OCI-LY3 (cell line): ENCODE results near the gene PINLYP.

Experiments
- H2AFZ ChIP-seq: fragments of 200-600, 300-600 bp; shearing (Covaris generic); 2 replicates; pipeline ENCODE4 v1.6.0; 2014; ENCODE audit warnings: antibody characterized with exemption, low read depth, low read length
- H3K27ac ChIP-seq: fragments of 200-600, 300-600 bp; sonication (generic); 2 replicates; pipeline ENCODE4 v1.5.1; 2014; ENCODE audit warnings: mild to moderate bottlenecking, low read length, moderate library complexity, mixed read lengths
- H3K27me3 ChIP-seq: fragments of 200-600, 300-600 bp; sonication (generic); 2 replicates; pipeline ENCODE4 v1.6.1; 2014; ENCODE audit warnings: low read depth, low read length, mixed read lengths
- H3K36me3 ChIP-seq: fragments of 200-600, 300-600 bp; sonication (generic); replicated peaks from 2 replicates; pipeline ENCODE3; 2014; ENCODE audit warnings: low read depth, low read length, mixed read lengths
- H3K4me1 ChIP-seq: fragments of 300-600, 200-600 bp; sonication (generic); 2 replicates; pipeline ENCODE4 v1.6.1; 2014; ENCODE audit warnings: low read length, mixed read lengths
- H3K4me2 ChIP-seq: fragments of 200-600, 300-600 bp; sonication (generic); 2 replicates; pipeline ENCODE4 v1.6.1; 2014; ENCODE audit warnings: low read length, mixed read lengths
- H3K4me3 ChIP-seq: fragments of 300-600, 200-600 bp; sonication (generic); 2 replicates; pipeline ENCODE4 v1.5.1; 2014; ENCODE audit warnings: antibody characterized with exemption, mild to moderate bottlenecking, low read length, moderate library complexity
- H3K79me2 ChIP-seq: fragments of 300-600, 200-600 bp; shearing (Covaris generic); 2 replicates; pipeline ENCODE4 v1.6.1; 2014; ENCODE audit warnings: mild to moderate bottlenecking, low read length, mixed read lengths
- H3K9ac ChIP-seq: fragments of 300-600, 200-600 bp; shearing (Covaris generic); 2 replicates; pipeline ENCODE4 v1.6.0; 2014; ENCODE audit warnings: mild to moderate bottlenecking, low read length, moderate library complexity
- H3K9me3 ChIP-seq: fragments of 200-600, 300-600 bp; shearing (Covaris generic); 2 replicates; pipeline ENCODE4 v1.6.1; 2014; ENCODE audit warnings: low read length, mixed read lengths; ENCODE audit not compliant: insufficient read depth
- H4K20me1 ChIP-seq: fragments of 200-600, 300-600 bp; sonication (generic); 2 replicates; pipeline ENCODE4 v1.6.1; 2016; ENCODE audit warnings: low read length, mixed read lengths; ENCODE audit not compliant: insufficient read depth
- EZH2phosphoT487 ChIP-seq: fragments of 200-600 bp; shearing (Covaris generic); IDR thresholded peaks from 2 replicates; pipeline ENCODE4 v1.6.1; 2018; ENCODE audit warnings: antibody characterized with exemption, mixed run types, low read depth
- TF ChIP-seq, protein P1 (sequence below): fragments of 200-600, 300-600 bp; sonication (generic); IDR thresholded peaks from 2 replicates; pipeline ENCODE4 v1.5.1; 2014; ENCODE audit warnings: antibody characterized with exemption, low read length, low read depth

The PINLYP gene

GRCh38 chr19:43554317-43554895, 21.2 kb upstream of the PINLYP start:
- Histone ChIP-seq H3K4me3 (no peak overlapping the region), H3K36me3 (peaks cover 26% of the 10 kb centered on the region), H3K4me2 (no peak overlapping the region), H3K27ac (no peak overlapping the region), H3K4me1 (no peaks in the 10 kb centered on the region), H4K20me1 (0 out of 2 replicates have a peak, but pooled peaks cover 3% of the 10 kb centered on the region), H3K27me3 (no peaks in the 10 kb centered on the region), H3K9me3 (no peaks in the 10 kb centered on the region), H3K9ac (no peak overlapping the region), H3K79me2 (no peaks in the 10 kb centered on the region), H2AFZ (no peak overlapping the region)
- TF ChIP-seq EZH2phosphoT487 = no peak
- TF ChIP-seq, protein P1, sequence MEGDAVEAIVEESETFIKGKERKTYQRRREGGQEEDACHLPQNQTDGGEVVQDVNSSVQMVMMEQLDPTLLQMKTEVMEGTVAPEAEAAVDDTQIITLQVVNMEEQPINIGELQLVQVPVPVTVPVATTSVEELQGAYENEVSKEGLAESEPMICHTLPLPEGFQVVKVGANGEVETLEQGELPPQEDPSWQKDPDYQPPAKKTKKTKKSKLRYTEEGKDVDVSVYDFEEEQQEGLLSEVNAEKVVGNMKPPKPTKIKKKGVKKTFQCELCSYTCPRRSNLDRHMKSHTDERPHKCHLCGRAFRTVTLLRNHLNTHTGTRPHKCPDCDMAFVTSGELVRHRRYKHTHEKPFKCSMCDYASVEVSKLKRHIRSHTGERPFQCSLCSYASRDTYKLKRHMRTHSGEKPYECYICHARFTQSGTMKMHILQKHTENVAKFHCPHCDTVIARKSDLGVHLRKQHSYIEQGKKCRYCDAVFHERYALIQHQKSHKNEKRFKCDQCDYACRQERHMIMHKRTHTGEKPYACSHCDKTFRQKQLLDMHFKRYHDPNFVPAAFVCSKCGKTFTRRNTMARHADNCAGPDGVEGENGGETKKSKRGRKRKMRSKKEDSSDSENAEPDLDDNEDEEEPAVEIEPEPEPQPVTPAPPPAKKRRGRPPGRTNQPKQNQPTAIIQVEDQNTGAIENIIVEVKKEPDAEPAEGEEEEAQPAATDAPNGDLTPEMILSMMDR = no peak

GRCh38 chr19:43555185-43555770, 20.3 kb upstream of the PINLYP start:
- H3K79me2 ChIP-seq = no peaks in the 10 kb centered on the region
- H3K27me3 ChIP-seq = no peaks in the 10 kb centered on the region
- H3K4me3 ChIP-seq = no peak overlapping the region
- peaks cover 21% of the 10 kb centered on the region for H3K36me3 ChIP-seq
- 0 out of 2 replicates have a peak, but pooled peaks cover 3% of the 10 kb centered on the region for H4K20me1 ChIP-seq
- H3K9ac ChIP-seq = no peak overlapping the region
- no peak overlapping the region for H3K4me2 ChIP-seq
- no peaks in the 10 kb centered on the region for H3K4me1 ChIP-seq
- TF ChIP-seq, protein P1 = peak; percentile 83
- no peak for TF ChIP-seq EZH2phosphoT487
- H3K27ac ChIP-seq = no peak overlapping the region
- no peaks in the 10 kb centered on the region for H3K9me3 ChIP-seq
- no peak overlapping the region for H2AFZ ChIP-seq

DNA sequence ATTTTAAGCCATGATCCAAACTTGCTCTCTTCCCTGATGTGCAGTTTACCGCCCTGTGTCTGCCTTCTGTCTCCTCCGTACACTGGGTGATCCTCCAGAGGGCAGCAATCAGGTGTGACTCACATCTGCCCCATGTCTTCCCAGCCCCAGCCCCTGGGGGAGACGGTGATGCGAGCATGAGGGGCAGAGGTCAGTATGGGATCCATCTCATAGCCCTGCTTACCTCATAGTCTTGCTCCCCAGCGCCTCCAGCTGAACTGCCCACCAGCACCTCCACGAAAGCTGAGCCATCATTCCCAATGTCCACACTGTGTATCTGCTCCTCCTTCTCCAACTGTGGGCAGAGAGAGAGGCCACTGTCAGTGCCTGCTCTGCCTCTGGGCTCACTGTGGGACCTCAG, 14.9 kb upstream of the PINLYP start:
- Histone ChIP-seq H3K27ac (no peak overlapping the region), H3K4me2 (no peak overlapping the region), H3K36me3 (peaks cover 6% of the 10 kb centered on the region), H3K79me2 (no peaks in the 10 kb centered on the region), H3K27me3 (no peaks in the 10 kb centered on the region), H3K4me3 (no peak overlapping the region), H3K4me1 (no peaks in the 10 kb centered on the region), H4K20me1 (no peaks in the 10 kb centered on the region), H3K9ac (no peak overlapping the region), H3K9me3 (no peaks in the 10 kb centered on the region), H2AFZ (no peak overlapping the region)
- TF ChIP-seq, protein P1 = no peak
- TF ChIP-seq EZH2phosphoT487 = no peak

- H3K9ac ChIP-seq = no peak overlapping the region
- no peaks in the 10 kb centered on the region for H3K27me3 ChIP-seq
- H3K4me2 ChIP-seq = no peak overlapping the region
- H2AFZ ChIP-seq = no peak overlapping the region
- no peaks in the 10 kb centered on the region for H4K20me1 ChIP-seq
- H3K4me3 ChIP-seq = no peak overlapping the region
- H3K4me1 ChIP-seq = no peaks in the 10 kb centered on the region
- H3K36me3 ChIP-seq = peaks cover 6% of the 10 kb centered on the region
- TF ChIP-seq, protein P1 = no peak
- TF ChIP-seq EZH2phosphoT487 = no peak
- H3K27ac ChIP-seq = no peak overlapping the region
- H3K79me2 ChIP-seq = no peaks in the 10 kb centered on the region
- H3K9me3 ChIP-seq = no peaks in the 10 kb centered on the region
Observed at GRCh38 chr19:43561139-43561970, 14.2 kb upstream of the PINLYP start.
